A549 (cell line): ENCODE data around the gene CNTNAP5.

Experiments
- BHLHE40 ChIP-seq: IDR thresholded peaks from 2 replicates; pipeline ENCODE4 v1.6.1; 2012; ENCODE audit warnings: low read depth, low read length, inconsistent platforms
- CBX8 ChIP-seq: fragments of 200-600 bp; sonication (generic); IDR thresholded peaks from 2 replicates; pipeline ENCODE4 v1.6.1; 2016
- CEBPB ChIP-seq, 2 experiments: fragments of >200 bp in 1 of 2; sonication (Bioruptor Twin) in 1 of 2; formaldehyde crosslinking in 1 of 2; IDR thresholded peaks; 2 replicates each; pipeline ENCODE4 v1.6.1; 2012 to 2016
- CTCF ChIP-seq: fragments of >200 bp; sonication (Bioruptor Twin); formaldehyde crosslinking; IDR thresholded peaks from 3 replicates; pipeline ENCODE4 v1.5.1; 2016
- EP300 ChIP-seq, 2 experiments: fragments of >200 bp; sonication (Bioruptor Twin); formaldehyde crosslinking; IDR thresholded peaks; 2 replicates in 1 of 2; 3 replicates in 1 of 2; pipeline ENCODE4 v1.6.1; 2016 to 2017
- ESRRA ChIP-seq: fragments of 150-350 bp; IDR thresholded peaks from 2 replicates; pipeline ENCODE4 v1.6.1; 2014; ENCODE audit warnings: mild to moderate bottlenecking, low read length, borderline replicate concordance
- GATA3 ChIP-seq: IDR thresholded peaks from 2 replicates; pipeline ENCODE4 v1.6.1; 2012; ENCODE audit warnings: borderline replicate concordance
- POLR2A ChIP-seq: IDR thresholded peaks from 2 replicates; pipeline ENCODE4 v1.6.1; 2012; ENCODE audit warnings: mild to moderate bottlenecking, low read length
- SREBF2 ChIP-seq: fragments of 450-650 bp; IDR thresholded peaks from 2 replicates; pipeline ENCODE4 v1.6.1; 2014; ENCODE audit warnings: mild to moderate bottlenecking, moderate library complexity
- TP53 ChIP-seq: fragments of 250-450 bp; sonication (Bioruptor Pico); IDR thresholded peaks from 2 replicates; pipeline ENCODE4 v1.5.0; 2021; ENCODE audit warnings: mild to moderate bottlenecking, moderate library complexity

GRCh38 chr2:124805060-124805459 lies 780.0 kb downstream of the CNTNAP5 start:
- TF ChIP-seq CTCF (no peak), CEBPB (IDR thresholded peaks at IDR 0.05) (no peak), CBX8 (no peak), POLR2A (no peak), BHLHE40 (no peak), GATA3 (no peak), EP300 (IDR thresholded peaks at IDR 0.05) (no peak), SREBF2 (no peak), ESRRA (no peak), TP53 (CRISPR knock-in tag) (no peak)
